HG02884 (cell line): Measurements from ENCODE around the gene UBD.

Experiments
- ATAC-seq: cut with Tn5 transposase; IDR thresholded peaks from one replicate; pipeline ENCODE4 v1.9.1; 2021; ENCODE audit warnings: mild to moderate bottlenecking, moderate library complexity; ENCODE audit not compliant: unreplicated experiment

The UBD gene

GRCh38 chr6:29561606-29562181, 2.2 kb upstream of the UBD start:
- no peak for ATAC-seq

GRCh38 chr6:29561091-29561490, 1.6 kb upstream of the UBD start:
- ATAC-seq, result no peak

GRCh38 chr6:29558439-29559079, 973 bp downstream of the UBD start:
- ATAC-seq, result no peak

GRCh38 chr6:29557320-29557719, 2.2 kb downstream of the UBD start:
- no peak for ATAC-seq

- no peak for ATAC-seq
Observed at GRCh38 chr6:29554764-29555163, 4.8 kb downstream of the UBD start.

GRCh38 chr6:29553268-29554057, 6.1 kb downstream of the UBD start:
- no peak for ATAC-seq

- ATAC-seq, result peak; percentile 91
Observed at GRCh38 chr6:29552512-29553051, 7.0 kb downstream of the UBD start.

- no peak for ATAC-seq
Observed at GRCh38 chr6:29547573-29547972, 12.0 kb downstream of the UBD start.

- ATAC-seq, result no peak
Observed at GRCh38 chr6:29537714-29538403, 21.7 kb downstream of the UBD start.

- no peak for ATAC-seq
Observed at GRCh38 chr6:29532320-29532951, 27.1 kb downstream of the UBD start.

GRCh38 chr6:29531668-29532067, 27.9 kb downstream of the UBD start:
- no peak for ATAC-seq

- ATAC-seq, result no peak
Observed at GRCh38 chr6:29530671-29531310, 28.7 kb downstream of the UBD start.

- ATAC-seq, result no peak
Observed at GRCh38 chr6:29529956-29530355, 29.6 kb downstream of the UBD start.

- ATAC-seq, result no peak
Observed at GRCh38 chr6:29528988-29529560, 30.5 kb downstream of the UBD start.

GRCh38 chr6:29528300-29528931, 31.1 kb downstream of the UBD start:
- ATAC-seq, result no peak

GRCh38 chr6:29527564-29527963, 32.0 kb downstream of the UBD start:
- no peak for ATAC-seq

- ATAC-seq, result no peak
Observed at GRCh38 chr6:29527126-29527525, 32.4 kb downstream of the UBD start.

- ATAC-seq, result no peak
Observed at GRCh38 chr6:29525311-29525639, 34.3 kb downstream of the UBD start.

GRCh38 chr6:29524444-29525310, 34.9 kb downstream of the UBD start:
- ATAC-seq, result no peak
